Diencephalon (tissue), 1 donor: ENCODE data around the gene UTP18. TPM values are rescaled to one million over a fixed set of nuclear protein-coding genes. Genes with fewer than 3 reads are reported as not detected.

ENCODE experiments used
- total RNA-seq: library from RNA; depleted of rRNA; stranded (reverse); fragments of >200 nt; gene quantifications from one replicate; pipeline ENCODE4 v1.2.3, GENCODE V29; 2014

UTP18 gene
- 45.2 TPM for total RNA-seq

GRCh38 chr17:51260237-51261023 lies at the start of gene UTP18:
TSS of gene UTP18 (plus strand) at chr17:51260546. CDS start at chr17:51260585, 39 bp downstream.

GRCh38 chr17:51259564-51260236 lies 646 bp upstream of the UTP18 start, which contains the start of gene MBTD1:
TSS of gene MBTD1 (minus strand) at chr17:51260049. CDS start at chr17:51225161, 34,888 bp downstream.

Other genes starting within 250 kb of the UTP18 start
- gene SPAG9, start 139.7 kb upstream of the UTP18 start, total RNA-seq, result 312 TPM
- 52.6 TPM for gene NME1, start 107.0 kb upstream of the UTP18 start, total RNA-seq
- gene NME2, start 94.1 kb upstream of the UTP18 start, total RNA-seq, result 247 TPM
- 39.4 TPM for gene MBTD1, start 497 bp upstream of the UTP18 start, total RNA-seq